ENCODE results near the gene ANO5. TPM values are rescaled to one million over a fixed set of nuclear protein-coding genes. Genes with fewer than 3 reads are reported as not detected.
A peak's percentile ranks its signal among the peaks of the same experiment; 100 is the strongest.

Gene ANO5
- total RNA-seq, 1 donor from 2014 or later = not detected

- no peak overlapping the region for H3K4me3 ChIP-seq
- no peaks in the 10 kb centered on the region for H3K4me1 ChIP-seq
- H3K36me3 ChIP-seq = no peaks in the 10 kb centered on the region
- H3K27ac ChIP-seq = no peak overlapping the region
- no peaks in the 10 kb centered on the region for H3K27me3 ChIP-seq
- DNase-seq (ENCODE audit: low spot score in 2 of 2) = peak in 1 of 2 donors; percentile 59
- no peak for TF ChIP-seq CTCF (IDR thresholded peaks at IDR 0.05)
- intact Hi-C loops (cut with DNase I) = loop anchor here (10.0 kb wide), 1 partner anchor 141 kb away; no protein-coding TSS in a partner anchor
- H3K9me3 ChIP-seq = no peaks in the 10 kb centered on the region
Observed at GRCh38 chr11:22163394-22163797, 29.5 kb upstream of the ANO5 start.

- intact Hi-C loops (cut with DNase I) = loop anchor here (10.0 kb wide), 1 partner anchor 140 kb away; no protein-coding TSS in a partner anchor
- H3K36me3 ChIP-seq = no peaks in the 10 kb centered on the region
Observed at GRCh38 chr11:22165087-22165486, 27.8 kb upstream of the ANO5 start.

GRCh38 chr11:22165759-22166513 is 26.9 kb upstream of the ANO5 start:
- H3K4me3 ChIP-seq = no peak overlapping the region
- no peaks in the 10 kb centered on the region for H3K9me3 ChIP-seq
- no peak for TF ChIP-seq CTCF (IDR thresholded peaks at IDR 0.05)
- no peaks in the 10 kb centered on the region for H3K36me3 ChIP-seq
- no peaks in the 10 kb centered on the region for H3K27me3 ChIP-seq
- DNase-seq (ENCODE audit: low spot score in 2 of 2) = no peak
- H3K27ac ChIP-seq = no peak overlapping the region
- intact Hi-C loops (cut with DNase I) = loop anchor here (10.0 kb wide), 1 partner anchor 139 kb away; no protein-coding TSS in a partner anchor
- no peaks in the 10 kb centered on the region for H3K4me1 ChIP-seq

More at GRCh38 chr11:22165087-22165486, 27.8 kb upstream of the ANO5 start:
- TF ChIP-seq CTCF (IDR thresholded peaks at IDR 0.05) = no peak
- DNase-seq (ENCODE audit: low spot score in 2 of 2) = no peak
- Histone ChIP-seq H3K27me3 (no peaks in the 10 kb centered on the region), H3K4me1 (no peaks in the 10 kb centered on the region), H3K27ac (no peak overlapping the region), H3K4me3 (no peak overlapping the region), H3K9me3 (no peaks in the 10 kb centered on the region)

GRCh38 chr11:22169833-22170232 is 23.1 kb upstream of the ANO5 start:
- H3K27me3 ChIP-seq = no peaks in the 10 kb centered on the region
- no peaks in the 10 kb centered on the region for H3K9me3 ChIP-seq
- H3K36me3 ChIP-seq = no peaks in the 10 kb centered on the region
- no peak for DNase-seq (ENCODE audit: low spot score in 2 of 2)
- intact Hi-C loops (cut with DNase I) = loop anchor here (10.0 kb wide), 1 partner anchor 135 kb away; no protein-coding TSS in a partner anchor
- H3K4me1 ChIP-seq = no peaks in the 10 kb centered on the region
- no peak overlapping the region for H3K27ac ChIP-seq
- TF ChIP-seq CTCF (IDR thresholded peaks at IDR 0.05) = peak in 1 of 3 experiments; percentile 41
- no peak overlapping the region for H3K4me3 ChIP-seq

- intact Hi-C loops (cut with DNase I) = no loop called here
- Histone ChIP-seq H3K27ac (no peak overlapping the region), H3K9me3 (no peaks in the 10 kb centered on the region), H3K4me1 (no peaks in the 10 kb centered on the region), H3K27me3 (no peaks in the 10 kb centered on the region), H3K36me3 (no peaks in the 10 kb centered on the region), H3K4me3 (no peak overlapping the region)
- no peak for TF ChIP-seq CTCF (IDR thresholded peaks at IDR 0.05)
- DNase-seq (ENCODE audit: low spot score in 2 of 2) = no peak
Observed at GRCh38 chr11:22173532-22173931, 19.4 kb upstream of the ANO5 start.
